HPDE6-E6E7 (cell line): ENCODE results near the gene FAM13A.

ENCODE experiments used
- DNase-seq: peaks from one replicate; pipeline ENCODE4 v3.0.0; 2011; ENCODE audit warnings: missing footprints; ENCODE audit errors: extremely low spot score

The FAM13A gene

DNA sequence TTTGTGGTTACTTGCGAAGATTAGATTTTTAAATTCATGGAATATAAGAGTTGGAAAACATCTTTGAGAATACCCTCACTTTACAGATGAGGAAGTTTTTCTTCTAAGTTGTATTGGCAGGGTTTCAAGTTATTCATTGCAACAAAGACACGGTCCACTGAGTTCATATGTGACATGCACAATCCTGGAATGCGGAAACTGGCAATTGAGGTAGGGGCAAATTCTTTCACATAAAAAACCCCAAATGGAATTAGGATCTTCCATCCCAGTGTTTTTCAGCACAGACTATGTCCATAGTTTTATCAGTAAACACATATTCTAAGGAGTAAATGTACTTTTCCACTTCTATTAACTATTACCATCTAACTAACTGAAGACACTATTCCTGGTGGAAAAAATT lies 277.6 kb downstream of the FAM13A start:
- no peak for DNase-seq

DNA sequence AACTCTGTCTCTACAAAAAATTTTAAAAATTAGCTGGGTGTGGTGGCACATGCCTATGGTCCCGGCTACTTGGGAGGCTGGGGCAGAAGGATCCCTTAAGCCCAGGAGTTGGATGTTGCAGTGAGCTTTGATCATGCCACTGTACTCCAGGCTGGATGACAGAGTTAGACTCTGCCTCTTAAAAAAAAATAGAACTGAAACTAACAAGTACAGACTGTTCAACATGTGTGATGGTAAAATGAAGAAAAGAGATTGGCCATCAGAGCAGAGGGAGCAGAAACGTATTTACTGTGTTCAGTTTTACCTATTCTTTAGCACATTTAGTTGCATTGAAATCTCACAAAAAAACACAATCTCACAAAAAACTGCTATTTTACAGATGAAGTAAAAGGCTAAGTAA lies 281.5 kb downstream of the FAM13A start:
- DNase-seq = no peak

DNA sequence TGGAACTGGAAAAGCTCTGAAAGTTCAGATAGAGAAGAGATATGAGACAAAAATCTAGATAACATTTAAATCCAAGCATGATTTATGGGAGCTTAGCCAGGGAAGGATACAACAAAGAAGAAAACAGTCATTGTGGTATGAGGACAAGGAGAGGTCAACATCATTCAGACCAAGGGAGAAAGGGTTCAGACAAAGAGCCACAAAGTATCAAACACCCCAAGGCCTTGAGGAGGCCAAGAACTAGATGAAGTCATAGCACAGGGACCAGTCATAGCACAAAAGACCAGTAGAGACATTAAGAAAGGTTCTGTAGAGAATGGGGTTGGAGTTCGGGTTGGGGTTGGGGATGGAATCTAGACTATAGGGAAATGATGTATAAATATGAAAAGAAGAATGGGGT lies 282.0 kb downstream of the FAM13A start:
- DNase-seq = no peak

DNA sequence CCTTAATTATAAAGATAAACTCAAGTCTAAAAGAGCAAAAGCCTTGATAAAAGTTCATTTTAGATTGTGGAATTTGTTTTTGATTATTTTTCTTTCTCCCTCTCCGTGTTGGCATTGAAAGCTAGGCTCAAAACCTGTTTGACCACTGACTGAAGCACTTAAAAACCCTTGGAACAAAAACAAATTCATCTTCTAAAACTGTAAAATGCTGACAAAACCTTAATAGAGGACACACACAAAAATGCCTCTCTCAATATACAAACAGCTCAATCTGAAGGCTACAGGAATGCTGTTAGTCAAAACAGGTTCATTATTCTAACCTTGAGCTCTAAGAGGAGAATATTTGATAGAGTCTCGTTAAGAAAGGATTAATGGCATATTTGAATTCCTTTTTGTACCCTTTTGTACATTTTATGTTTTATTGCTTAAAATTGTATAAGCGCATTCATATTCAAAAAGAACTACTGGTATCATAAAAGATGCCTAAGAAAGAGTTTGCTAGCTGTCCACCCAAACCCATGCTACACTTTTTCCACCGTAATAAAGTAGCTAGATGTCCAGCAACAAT lies 285.0 kb downstream of the FAM13A start:
- no peak for DNase-seq

- peak; percentile 26 for DNase-seq
These were observed 291.3 kb downstream of the FAM13A start for GRCh38 chr4:88765729-88766128.

DNA sequence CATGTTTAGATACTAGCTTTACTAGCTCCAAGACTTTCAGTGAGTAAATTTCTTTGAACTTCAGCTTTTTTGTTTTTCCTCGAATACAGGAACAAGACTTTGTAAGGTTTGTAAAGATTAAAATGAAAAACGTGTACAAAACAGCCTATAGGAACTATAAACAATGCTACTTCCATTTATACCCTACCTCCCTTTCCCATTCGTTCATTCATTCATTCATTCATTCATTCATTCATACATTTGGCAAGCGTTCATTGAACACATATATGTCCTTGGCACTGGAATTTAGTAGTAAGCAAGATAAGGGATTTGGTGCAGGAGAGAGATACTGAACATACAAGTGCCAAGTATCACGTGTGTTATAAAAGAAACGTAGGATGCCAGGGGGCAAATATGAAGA lies 293.9 kb downstream of the FAM13A start:
- DNase-seq = no peak

- no peak for DNase-seq
These were observed 295.0 kb downstream of the FAM13A start for GRCh38 chr4:88761861-88762523.

DNA sequence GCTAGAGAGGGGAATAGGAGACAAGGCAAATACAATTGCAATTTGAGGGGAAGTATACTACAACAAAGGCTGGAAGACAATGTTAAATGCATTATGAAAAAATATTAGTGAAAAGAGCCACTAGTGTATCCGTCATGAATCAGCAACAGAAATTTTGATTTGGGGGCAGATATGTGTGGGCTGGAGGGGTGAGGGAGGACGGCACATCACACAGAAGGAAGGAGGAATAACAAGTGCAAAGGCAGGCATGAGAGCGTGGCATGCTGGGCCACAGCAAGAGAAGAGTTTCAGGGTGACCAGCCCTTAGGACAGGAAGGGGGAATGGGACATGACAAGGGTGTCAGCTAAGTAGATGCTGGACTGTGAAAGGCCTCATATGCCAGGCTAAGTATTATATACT lies 295.6 kb downstream of the FAM13A start:
- no peak for DNase-seq

DNA sequence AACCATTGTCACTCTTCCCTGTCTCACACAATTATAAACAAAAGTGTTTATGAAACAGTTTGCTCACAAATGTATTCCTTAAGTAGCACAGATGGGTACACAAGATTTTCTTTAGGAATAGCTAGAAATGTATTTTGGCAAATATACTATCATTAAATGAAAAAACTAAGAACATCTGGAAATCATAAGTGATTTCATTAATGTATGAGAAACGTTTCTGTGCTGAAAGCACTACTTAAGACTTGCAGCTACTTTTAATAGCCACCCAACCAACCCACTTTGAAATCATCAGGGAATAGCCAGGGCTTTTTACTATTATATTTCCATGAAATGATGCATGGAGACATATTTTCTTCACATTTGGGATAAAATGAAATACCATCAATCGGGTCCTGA lies 297.1 kb downstream of the FAM13A start:
- no peak for DNase-seq

GRCh38 chr4:88759039-88759894 lies 297.7 kb downstream of the FAM13A start:
- DNase-seq = no peak

DNA sequence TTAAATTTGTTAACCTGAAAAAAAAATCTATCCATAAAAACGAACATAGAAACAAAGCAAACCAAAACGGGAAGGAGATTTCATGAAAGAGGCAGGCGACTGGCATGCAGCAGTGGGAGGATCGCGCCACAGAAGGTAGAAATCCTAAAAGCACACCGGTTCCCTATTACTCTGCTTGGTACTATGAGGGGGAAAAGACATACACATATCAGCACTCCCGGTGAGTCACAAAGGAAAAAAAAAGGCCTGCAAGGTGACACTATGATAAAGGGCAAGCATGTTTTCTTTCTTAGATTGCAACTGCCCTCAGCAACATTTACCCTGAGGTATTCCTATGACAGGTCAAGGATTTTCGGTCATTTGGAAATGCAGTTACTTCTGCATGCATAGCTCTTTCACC lies 298.7 kb downstream of the FAM13A start:
- DNase-seq = no peak

GRCh38 chr4:88757776-88758175 lies 299.2 kb downstream of the FAM13A start:
- no peak for DNase-seq

- no peak for DNase-seq
These were observed 299.9 kb downstream of the FAM13A start for GRCh38 chr4:88757067-88757466.

DNA sequence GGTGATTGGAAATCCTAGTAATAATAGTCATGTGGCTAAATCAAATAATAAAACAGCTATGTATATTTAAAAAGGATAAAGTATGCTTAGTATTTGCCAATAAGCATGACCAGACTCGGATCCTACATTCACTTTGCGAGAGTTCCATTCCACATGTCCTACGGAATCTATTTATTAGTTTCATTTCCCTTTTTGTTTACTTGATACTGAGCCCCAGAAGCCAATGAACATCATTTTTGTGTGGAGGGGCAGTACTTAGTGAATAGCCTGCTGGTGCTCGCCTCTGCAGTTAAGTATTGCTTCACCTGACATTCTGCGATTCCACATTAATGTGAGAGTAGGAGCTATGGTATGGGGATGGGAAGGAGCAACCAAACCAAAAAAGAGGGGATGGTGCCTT lies 300.8 kb downstream of the FAM13A start:
- DNase-seq = no peak

- DNase-seq = no peak
These were observed 301.5 kb downstream of the FAM13A start for GRCh38 chr4:88755454-88755853.

DNA sequence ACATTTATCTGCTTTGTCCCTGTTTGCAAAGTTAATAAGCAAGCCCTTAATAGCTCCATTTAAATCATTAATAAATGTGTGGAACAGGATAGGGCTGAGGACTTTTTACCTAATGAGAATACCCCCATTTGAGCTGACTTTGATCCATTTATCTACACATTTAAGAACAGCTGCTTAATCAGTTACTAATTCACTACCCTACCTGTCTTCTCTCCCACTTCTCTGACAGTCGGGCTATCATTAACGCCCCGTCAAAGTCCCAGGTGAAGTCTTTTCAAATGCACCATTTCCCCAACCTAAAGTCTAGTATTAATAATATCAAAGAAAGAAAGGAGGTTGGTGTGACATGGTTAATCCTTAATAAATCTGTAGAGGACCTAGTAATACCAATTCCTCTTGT lies 302.2 kb downstream of the FAM13A start:
- DNase-seq = no peak

GRCh38 chr4:88753658-88754571 lies 303.1 kb downstream of the FAM13A start:
- DNase-seq = no peak

- no peak for DNase-seq
These were observed 304.2 kb downstream of the FAM13A start for GRCh38 chr4:88752754-88753153.

GRCh38 chr4:88752076-88752463 lies 304.9 kb downstream of the FAM13A start:
- no peak for DNase-seq

- no peak for DNase-seq
These were observed 305.5 kb downstream of the FAM13A start for GRCh38 chr4:88751258-88752075.

DNA sequence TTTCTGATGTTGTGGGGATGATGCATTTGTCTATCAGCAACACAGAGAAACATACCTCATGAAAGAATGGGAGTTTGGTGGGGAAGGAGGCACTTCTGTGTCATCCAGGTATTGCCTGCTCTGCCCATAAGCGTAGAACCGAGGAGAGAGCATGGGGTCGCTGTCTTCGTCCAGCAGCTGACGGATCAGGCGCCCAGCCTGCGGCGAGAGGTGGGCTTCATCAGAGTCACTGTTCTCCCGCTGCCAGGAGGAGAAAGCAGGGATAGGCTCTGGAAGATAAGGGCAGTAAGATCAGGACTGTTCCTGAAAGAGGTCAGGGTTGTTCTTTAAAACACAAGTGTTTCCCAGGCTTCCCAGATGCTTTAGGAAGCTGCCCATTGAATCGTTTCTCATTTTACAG lies 306.6 kb downstream of the FAM13A start:
- no peak for DNase-seq
